OCI-LY3 (cell line): ENCODE results near the gene ANKRD10.

Experiments
- H2AFZ ChIP-seq: fragments of 200-600, 300-600 bp; shearing (Covaris generic); 2 replicates; pipeline ENCODE4 v1.6.0; 2014; ENCODE audit warnings: antibody characterized with exemption, low read depth, low read length
- H3K27ac ChIP-seq: fragments of 200-600, 300-600 bp; sonication (generic); 2 replicates; pipeline ENCODE4 v1.5.1; 2014; ENCODE audit warnings: mild to moderate bottlenecking, low read length, moderate library complexity, mixed read lengths
- H3K27me3 ChIP-seq: fragments of 200-600, 300-600 bp; sonication (generic); 2 replicates; pipeline ENCODE4 v1.6.1; 2014; ENCODE audit warnings: low read depth, low read length, mixed read lengths
- H3K36me3 ChIP-seq: fragments of 200-600, 300-600 bp; sonication (generic); replicated peaks from 2 replicates; pipeline ENCODE3; 2014; ENCODE audit warnings: low read depth, low read length, mixed read lengths
- H3K4me1 ChIP-seq: fragments of 300-600, 200-600 bp; sonication (generic); 2 replicates; pipeline ENCODE4 v1.6.1; 2014; ENCODE audit warnings: low read length, mixed read lengths
- H3K4me2 ChIP-seq: fragments of 200-600, 300-600 bp; sonication (generic); 2 replicates; pipeline ENCODE4 v1.6.1; 2014; ENCODE audit warnings: low read length, mixed read lengths
- H3K4me3 ChIP-seq: fragments of 300-600, 200-600 bp; sonication (generic); 2 replicates; pipeline ENCODE4 v1.5.1; 2014; ENCODE audit warnings: antibody characterized with exemption, mild to moderate bottlenecking, low read length, moderate library complexity
- H3K79me2 ChIP-seq: fragments of 300-600, 200-600 bp; shearing (Covaris generic); 2 replicates; pipeline ENCODE4 v1.6.1; 2014; ENCODE audit warnings: mild to moderate bottlenecking, low read length, mixed read lengths
- H3K9ac ChIP-seq: fragments of 300-600, 200-600 bp; shearing (Covaris generic); 2 replicates; pipeline ENCODE4 v1.6.0; 2014; ENCODE audit warnings: mild to moderate bottlenecking, low read length, moderate library complexity
- H3K9me3 ChIP-seq: fragments of 200-600, 300-600 bp; shearing (Covaris generic); 2 replicates; pipeline ENCODE4 v1.6.1; 2014; ENCODE audit warnings: low read length, mixed read lengths; ENCODE audit not compliant: insufficient read depth
- H4K20me1 ChIP-seq: fragments of 200-600, 300-600 bp; sonication (generic); 2 replicates; pipeline ENCODE4 v1.6.1; 2016; ENCODE audit warnings: low read length, mixed read lengths; ENCODE audit not compliant: insufficient read depth
- CTCF ChIP-seq: fragments of 200-600, 300-600 bp; sonication (generic); IDR thresholded peaks from 2 replicates; pipeline ENCODE4 v1.5.1; 2014; ENCODE audit warnings: antibody characterized with exemption, low read length, low read depth
- EZH2phosphoT487 ChIP-seq: fragments of 200-600 bp; shearing (Covaris generic); IDR thresholded peaks from 2 replicates; pipeline ENCODE4 v1.6.1; 2018; ENCODE audit warnings: antibody characterized with exemption, mixed run types, low read depth

ANKRD10 gene

DNA sequence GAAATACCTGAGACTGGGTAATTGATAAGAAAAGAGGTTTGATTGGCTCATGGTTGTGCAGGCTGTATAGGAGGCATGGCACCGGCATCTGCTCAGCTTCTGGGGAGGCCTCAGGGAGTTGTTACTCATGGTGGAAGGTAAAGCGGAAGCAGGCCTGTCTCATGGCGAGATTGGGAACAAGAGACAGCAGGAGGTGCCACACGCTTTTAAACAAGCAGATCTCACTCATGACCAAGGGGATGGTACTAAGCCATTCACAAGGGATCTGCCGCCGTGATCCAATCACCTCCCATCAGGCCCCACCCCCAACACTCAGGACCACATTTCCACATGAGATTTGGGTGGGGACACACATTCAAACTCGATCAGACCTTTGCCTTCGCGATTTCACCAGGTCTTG lies 86.2 kb downstream of the ANKRD10 start:
- Histone ChIP-seq H4K20me1 (no peaks in the 10 kb centered on the region), H3K79me2 (no peaks in the 10 kb centered on the region), H3K9ac (no peak overlapping the region), H3K9me3 (no peaks in the 10 kb centered on the region), H3K27ac (no peak overlapping the region), H3K4me3 (no peak overlapping the region), H3K4me2 (no peak overlapping the region), H3K4me1 (peaks cover 4% of the 10 kb centered on the region; the same call in 1 of the 2 replicates), H2AFZ (no peak overlapping the region), H3K27me3 (peaks cover 13% of the 10 kb centered on the region; the same call in 1 of the 2 replicates), H3K36me3 (no peaks in the 10 kb centered on the region)
- TF ChIP-seq CTCF, result no peak
- TF ChIP-seq EZH2phosphoT487, result no peak
